ENCODE measurements around the gene FOCAD.

The FOCAD gene

DNA sequence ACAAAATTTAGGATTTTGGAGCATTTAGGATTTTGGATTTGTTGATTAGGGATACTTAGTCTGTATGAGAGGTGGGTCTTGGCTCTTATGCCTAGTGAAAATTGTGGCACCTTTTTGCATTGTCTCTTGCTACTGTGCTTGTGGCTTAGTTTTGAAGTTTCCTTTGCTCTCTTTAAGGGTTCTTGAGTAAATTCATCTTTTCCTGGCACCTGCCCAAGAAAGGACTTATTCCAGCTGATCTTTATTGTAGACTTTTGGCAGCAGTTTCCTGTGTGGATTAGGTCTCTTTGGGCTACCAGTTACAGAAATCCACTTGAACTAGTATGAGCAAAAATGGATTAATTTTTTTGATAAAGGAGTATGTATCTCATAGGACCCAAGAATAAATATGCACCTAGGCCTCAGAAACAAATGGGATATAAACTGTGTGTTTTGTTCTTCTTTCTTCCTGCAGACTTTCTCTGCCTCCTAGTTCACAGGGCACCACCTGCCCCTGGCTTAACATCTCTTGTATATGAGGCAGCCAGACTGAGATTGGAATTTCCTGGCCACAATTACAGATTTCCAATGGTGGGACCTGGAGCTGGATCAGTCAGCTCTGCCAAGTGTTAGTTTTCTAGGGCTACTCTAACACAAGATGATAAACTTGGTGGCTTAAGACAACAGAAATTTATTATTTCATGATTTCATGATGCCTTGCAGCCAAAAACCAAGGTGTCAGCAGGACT, 44.6 kb downstream of the FOCAD start:
- Histone ChIP-seq H4K20me1 (no peaks in the 10 kb centered on the region), H3K4me1 (peaks cover 20% of the 10 kb centered on the region), H3K9ac (no peak overlapping the region), H3K27ac (no peak overlapping the region), H3K9me3 (0 out of 2 replicates have a peak, but pooled peaks cover 3% of the 10 kb centered on the region), H3K4me2 (no peak overlapping the region), H3K36me3 (0 out of 2 replicates have a peak, but pooled peaks cover 2% of the 10 kb centered on the region), H3K27me3 (no peaks in the 10 kb centered on the region), H3K4me3 (no peak overlapping the region)
- no peak for TF ChIP-seq Cebpa-rat (IDR thresholded peaks at IDR 0.05)

DNA sequence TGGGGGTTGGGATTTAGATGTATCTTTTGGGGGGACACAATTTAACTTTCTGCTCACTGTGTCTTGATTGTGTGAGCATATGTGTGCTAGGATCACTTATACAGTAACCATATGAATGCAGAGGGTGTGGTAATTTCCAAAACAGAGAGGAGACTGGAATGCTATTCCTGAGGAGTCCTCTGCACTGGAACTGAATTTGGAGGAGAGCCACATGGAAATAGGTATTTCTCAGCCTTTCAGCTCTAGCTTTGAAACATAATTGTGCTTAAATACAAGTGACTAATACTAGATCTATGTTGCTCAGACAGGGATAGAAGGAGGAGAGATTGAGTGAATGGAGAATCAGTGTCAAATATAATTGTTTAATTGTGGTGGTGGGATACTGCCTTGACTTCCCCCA, 45.5 kb downstream of the FOCAD start:
- H3K36me3 ChIP-seq, result no peaks in the 10 kb centered on the region
- no peaks in the 10 kb centered on the region for H4K20me1 ChIP-seq
- no peak overlapping the region for H3K27ac ChIP-seq
- peaks cover 20% of the 10 kb centered on the region for H3K4me1 ChIP-seq
- H3K9ac ChIP-seq, result no peak overlapping the region
- TF ChIP-seq Cebpa-rat (IDR thresholded peaks at IDR 0.05), result no peak
- H3K9me3 ChIP-seq, result no peaks in the 10 kb centered on the region
- no peak overlapping the region for H3K4me2 ChIP-seq
- no peaks in the 10 kb centered on the region for H3K27me3 ChIP-seq
- no peak overlapping the region for H3K4me3 ChIP-seq

DNA sequence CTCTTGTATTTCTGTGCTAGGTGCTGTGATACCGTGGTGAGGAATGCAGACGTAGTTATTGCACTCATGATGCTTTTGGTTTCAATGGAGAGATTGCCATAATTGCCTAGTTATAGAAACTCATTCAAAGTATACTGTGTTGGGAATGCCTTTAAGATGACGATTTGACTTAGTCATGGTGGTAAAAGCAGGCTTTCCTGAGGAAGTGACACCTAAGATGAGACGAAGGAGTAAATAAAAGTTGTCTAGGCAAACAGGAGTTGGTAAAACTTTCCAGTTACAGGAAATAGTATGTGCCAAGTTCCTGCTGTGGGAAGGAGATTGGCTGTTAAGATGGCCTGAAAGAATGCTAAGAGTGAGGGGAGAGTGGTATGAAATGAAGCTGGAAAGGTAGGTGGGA, 48.1 kb downstream of the FOCAD start:
- peaks cover under 1% of the 10 kb centered on the region; the same call in 1 of the 2 replicates for H3K4me1 ChIP-seq
- H3K36me3 ChIP-seq, result no peaks in the 10 kb centered on the region
- H3K4me3 ChIP-seq, result no peak overlapping the region
- no peak for TF ChIP-seq Cebpa-rat (IDR thresholded peaks at IDR 0.05)
- no peaks in the 10 kb centered on the region for H3K27me3 ChIP-seq
- no peak overlapping the region for H3K4me2 ChIP-seq
- no peaks in the 10 kb centered on the region for H4K20me1 ChIP-seq
- H3K9ac ChIP-seq, result no peak overlapping the region
- H3K9me3 ChIP-seq, result no peaks in the 10 kb centered on the region
- H3K27ac ChIP-seq, result no peak overlapping the region

DNA sequence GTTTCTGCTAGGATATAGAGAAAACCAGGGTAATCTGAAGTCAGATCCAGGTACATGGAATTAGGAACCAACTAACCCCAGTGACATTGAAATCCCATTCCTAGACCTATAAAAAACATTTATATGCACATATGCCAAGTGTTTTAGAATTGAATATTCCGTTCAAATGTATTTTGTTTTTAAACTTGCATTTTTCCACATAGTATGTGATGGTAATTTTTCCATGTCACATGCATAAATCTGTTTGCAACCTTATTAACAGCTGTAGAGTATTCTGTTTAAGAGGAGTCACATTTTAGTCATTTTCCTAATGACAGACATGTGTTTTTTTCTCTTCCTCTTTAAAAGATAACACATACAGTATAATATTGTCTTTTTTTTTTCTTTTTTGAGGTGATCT, 50.2 kb downstream of the FOCAD start:
- no peak for TF ChIP-seq Cebpa-rat (IDR thresholded peaks at IDR 0.05)
- H3K4me3 ChIP-seq, result no peak overlapping the region
- H4K20me1 ChIP-seq, result no peaks in the 10 kb centered on the region
- H3K4me1 ChIP-seq, result no peaks in the 10 kb centered on the region
- no peaks in the 10 kb centered on the region for H3K27me3 ChIP-seq
- no peaks in the 10 kb centered on the region for H3K36me3 ChIP-seq
- H3K4me2 ChIP-seq, result no peak overlapping the region
- H3K9me3 ChIP-seq, result no peaks in the 10 kb centered on the region
- no peak overlapping the region for H3K27ac ChIP-seq
- H3K9ac ChIP-seq, result no peak overlapping the region

DNA sequence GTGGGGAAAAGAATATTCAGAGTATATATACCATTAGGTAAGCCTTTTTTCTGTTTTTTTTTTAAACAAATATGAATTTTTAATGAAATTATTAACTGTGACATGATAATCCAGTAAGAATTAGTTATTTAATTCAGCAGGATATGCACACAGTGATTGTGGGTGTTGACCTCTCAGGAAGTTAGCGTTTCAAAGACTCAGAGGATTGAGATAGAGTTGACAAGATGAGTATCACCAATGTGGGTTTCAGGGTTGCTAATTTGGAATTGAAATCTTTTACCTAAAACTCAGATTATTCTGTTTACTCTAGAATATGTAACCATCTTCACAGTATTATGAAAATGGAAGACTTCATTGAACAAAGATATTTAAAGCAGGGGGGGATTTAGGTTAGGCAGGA, 56.2 kb downstream of the FOCAD start:
- no peak for TF ChIP-seq Cebpa-rat (IDR thresholded peaks at IDR 0.05)
- no peaks in the 10 kb centered on the region for H4K20me1 ChIP-seq
- no peaks in the 10 kb centered on the region for H3K9me3 ChIP-seq
- no peak overlapping the region for H3K4me3 ChIP-seq
- H3K4me2 ChIP-seq, result no peak overlapping the region
- H3K9ac ChIP-seq, result no peak overlapping the region
- no peaks in the 10 kb centered on the region for H3K4me1 ChIP-seq
- no peak overlapping the region for H3K27ac ChIP-seq
- no peaks in the 10 kb centered on the region; the same call in 1 of the 2 replicates for H3K36me3 ChIP-seq
- H3K27me3 ChIP-seq, result no peaks in the 10 kb centered on the region

DNA sequence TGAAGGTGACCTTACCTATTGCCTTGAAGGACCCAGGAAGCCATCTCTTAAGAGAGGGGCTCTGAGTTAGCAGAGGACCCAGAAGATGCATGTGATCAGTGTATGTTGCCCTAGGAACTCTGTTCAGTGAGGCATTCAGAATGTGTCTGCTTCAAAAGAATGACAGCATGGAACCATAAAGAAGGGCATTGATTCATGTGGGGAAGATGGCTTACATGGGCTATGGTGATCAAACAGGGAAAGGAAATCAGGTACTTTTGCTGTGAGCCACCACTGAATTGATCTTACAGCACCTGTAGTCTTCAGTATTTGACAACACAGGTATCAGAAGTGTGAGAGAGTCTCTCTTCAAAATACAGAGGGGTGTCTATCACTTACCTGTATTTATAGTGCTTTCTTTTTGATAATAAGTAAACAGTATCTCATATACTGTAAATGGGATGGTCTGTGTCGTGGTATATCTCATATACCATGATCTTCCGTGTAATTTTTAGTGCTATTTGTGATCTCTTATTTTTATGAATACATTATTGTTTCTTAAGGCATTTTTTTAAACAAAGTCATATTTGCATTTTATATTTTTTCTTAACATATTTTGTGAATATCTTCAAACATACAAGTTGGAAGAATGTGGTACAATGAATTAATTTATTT, 57.0 kb downstream of the FOCAD start:
- no peak overlapping the region for H3K9ac ChIP-seq
- TF ChIP-seq Cebpa-rat (IDR thresholded peaks at IDR 0.05), result no peak
- H4K20me1 ChIP-seq, result no peaks in the 10 kb centered on the region

DNA sequence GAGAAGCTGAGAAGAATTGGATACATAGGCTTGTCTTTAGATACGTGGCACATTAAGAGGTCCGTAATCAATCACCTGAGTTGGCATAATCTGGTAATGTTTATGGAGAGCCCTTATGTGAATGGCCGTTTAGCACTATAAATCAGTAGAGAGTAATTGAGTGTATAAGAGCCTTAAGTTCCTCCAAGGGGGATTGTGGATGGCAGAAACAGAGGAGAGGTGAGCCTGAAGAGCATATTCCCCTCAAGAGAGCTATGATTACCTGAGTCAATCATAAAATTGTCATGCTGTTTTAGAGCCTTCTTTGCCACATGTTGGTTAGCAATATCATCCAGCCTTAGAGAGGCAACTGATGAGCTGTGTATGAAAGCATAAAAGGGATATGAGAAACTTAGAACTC, 58.8 kb downstream of the FOCAD start:
- no peak for TF ChIP-seq Cebpa-rat (IDR thresholded peaks at IDR 0.05)

More for the DNA sequence above, 57.0 kb downstream of the FOCAD start:
- no peak overlapping the region for H3K27ac ChIP-seq
- no peaks in the 10 kb centered on the region for H3K4me1 ChIP-seq
- H3K4me2 ChIP-seq, result no peak overlapping the region
- no peaks in the 10 kb centered on the region for H3K9me3 ChIP-seq
- H3K36me3 ChIP-seq, result no peaks in the 10 kb centered on the region; the same call in 1 of the 2 replicates
- H3K4me3 ChIP-seq, result no peak overlapping the region
- no peaks in the 10 kb centered on the region for H3K27me3 ChIP-seq

DNA sequence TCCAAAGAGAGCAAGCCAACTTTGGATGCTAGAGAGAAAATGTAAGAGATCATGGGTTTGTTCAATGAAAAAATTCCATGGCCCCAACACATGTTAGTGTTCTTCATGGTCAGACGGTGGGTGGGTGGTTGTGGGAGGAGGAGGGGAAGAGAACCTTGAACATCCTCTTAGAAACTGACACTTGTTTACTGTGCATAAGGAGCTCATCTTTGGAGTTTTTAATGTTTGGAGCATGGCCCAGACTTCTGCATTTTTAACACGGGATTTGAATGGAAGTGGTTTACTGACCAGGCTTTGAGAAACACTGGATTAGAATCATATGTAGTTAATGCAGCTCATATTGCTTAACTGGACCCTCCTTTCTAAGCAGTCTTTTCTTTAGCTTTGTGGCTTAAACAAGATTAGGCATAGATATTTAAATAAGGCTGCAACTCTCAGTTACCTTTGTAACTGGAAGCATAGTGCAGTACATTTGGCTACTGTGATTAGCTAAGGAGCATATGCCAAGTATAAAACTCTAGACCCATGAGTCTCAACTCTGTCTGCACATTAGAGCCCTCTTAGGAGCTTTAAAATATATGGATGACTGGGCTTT, 60.1 kb downstream of the FOCAD start:
- Histone ChIP-seq H3K27me3 (no peaks in the 10 kb centered on the region), H3K27ac (no peak overlapping the region), H4K20me1 (no peaks in the 10 kb centered on the region), H3K9me3 (no peaks in the 10 kb centered on the region), H3K4me1 (no peaks in the 10 kb centered on the region), H3K4me2 (no peak overlapping the region), H3K9ac (no peak overlapping the region), H3K36me3 (no peaks in the 10 kb centered on the region; the same call in 1 of the 2 replicates), H3K4me3 (no peak overlapping the region)
- no peak for TF ChIP-seq Cebpa-rat (IDR thresholded peaks at IDR 0.05)

More for the DNA sequence above, 58.8 kb downstream of the FOCAD start:
- no peaks in the 10 kb centered on the region for H3K4me1 ChIP-seq
- no peak overlapping the region for H3K4me2 ChIP-seq
- no peaks in the 10 kb centered on the region for H3K27me3 ChIP-seq
- no peaks in the 10 kb centered on the region for H4K20me1 ChIP-seq
- no peak overlapping the region for H3K4me3 ChIP-seq
- no peak overlapping the region for H3K9ac ChIP-seq
- no peaks in the 10 kb centered on the region for H3K9me3 ChIP-seq
- no peak overlapping the region for H3K27ac ChIP-seq
- H3K36me3 ChIP-seq, result no peaks in the 10 kb centered on the region; the same call in 1 of the 2 replicates

DNA sequence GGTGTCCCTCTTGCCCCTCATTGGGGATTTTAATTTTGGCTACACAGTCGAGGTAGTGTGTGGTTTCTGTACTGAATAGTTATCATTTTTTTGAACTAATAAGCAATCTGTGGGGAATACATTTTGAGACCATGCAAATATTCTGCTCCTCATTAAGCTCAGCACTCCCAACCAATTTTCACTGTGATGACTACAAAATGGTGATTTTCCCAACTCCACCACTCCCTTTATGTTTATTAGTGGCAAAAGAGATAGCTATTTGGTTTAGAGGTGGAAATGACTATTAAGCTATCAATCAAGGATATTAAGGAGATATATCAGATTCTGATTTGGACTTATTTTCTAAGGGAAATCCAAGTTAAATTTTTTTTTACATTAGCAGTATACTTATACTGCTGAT, 62.9 kb downstream of the FOCAD start:
- no peaks in the 10 kb centered on the region for H3K27me3 ChIP-seq
- H3K9me3 ChIP-seq, result no peaks in the 10 kb centered on the region
- no peak overlapping the region for H3K27ac ChIP-seq
- no peak overlapping the region for H3K4me2 ChIP-seq
- TF ChIP-seq Cebpa-rat (IDR thresholded peaks at IDR 0.05), result no peak
- H3K36me3 ChIP-seq, result no peaks in the 10 kb centered on the region; the same call in 1 of the 2 replicates
- no peak overlapping the region for H3K9ac ChIP-seq
- no peak overlapping the region for H3K4me3 ChIP-seq
- no peaks in the 10 kb centered on the region for H4K20me1 ChIP-seq
- H3K4me1 ChIP-seq, result no peaks in the 10 kb centered on the region
